Suprapubic skin (tissue), 4 donors: ENCODE data around the gene RNASE12. TPM values are rescaled to one million over a fixed set of nuclear protein-coding genes. Genes with fewer than 3 reads are reported as not detected.
"Not testable (repeated sequence)": the region's sequence is repeated elsewhere in the genome, so short reads cannot be mapped to it uniquely, and the experiment has no call there.

Source experiments
- DNase-seq, 2 donors: peaks; one replicate each; pipeline ENCODE4 v3.0.0-alpha.2; 2019; ENCODE audit warnings: low spot score in 2 of 2
- H3K27ac ChIP-seq: fragments of 200-600 bp; sonication (generic); one replicate; pipeline ENCODE4 v1.5.1; 2019
- H3K27me3 ChIP-seq: fragments of 200-600 bp; sonication (generic); one replicate; pipeline ENCODE4 v1.5.1; 2019
- H3K36me3 ChIP-seq: fragments of 200-600 bp; sonication (generic); one replicate; pipeline ENCODE4 v1.5.1; 2019
- H3K4me1 ChIP-seq: fragments of 200-600 bp; sonication (generic); one replicate; pipeline ENCODE4 v1.5.1; 2019
- H3K4me3 ChIP-seq: fragments of 200-600 bp; sonication (generic); one replicate; pipeline ENCODE4 v1.5.1; 2019; ENCODE audit warnings: mild to moderate bottlenecking
- H3K9me3 ChIP-seq: fragments of 200-600 bp; sonication (generic); one replicate; pipeline ENCODE4 v1.5.1; 2019
- EP300 ChIP-seq: sonication (generic); formaldehyde crosslinking; IDR thresholded peaks from one replicate; pipeline ENCODE4 v1.6.1; 2017; ENCODE audit warnings: antibody characterized with exemption
- POLR2A ChIP-seq, 2 donors: fragments of 450-650 bp; IDR thresholded peaks; one replicate each; pipeline ENCODE4 v1.6.1; 2017; ENCODE audit warnings: antibody characterized with exemption in 2 of 2, mild to moderate bottlenecking in 2 of 2, moderate library complexity in 2 of 2
- POLR2AphosphoS5 ChIP-seq, 3 donors: sonication (generic); formaldehyde crosslinking; IDR thresholded peaks; one replicate each; pipeline ENCODE4 v1.6.1; 2017; ENCODE audit warnings: antibody characterized with exemption in 3 of 3
- WGBS: methylation state at CpG from one replicate; pipeline ENCODE4 v1.1.5; 2018; 5-methylcytosine and 5-hydroxymethylcytosine counted together
- total RNA-seq, 4 donors: library from RNA; depleted of rRNA; stranded (reverse); fragments of >200 nt; gene quantifications; one replicate each; pipeline ENCODE4 v1.1.0, GENCODE V29; 2016
- TF ChIP-seq, protein P1 (sequence below), 2 donors: fragments of 200-600 bp in 1 of 2; fragments of 450-650 bp in 1 of 2; sonication (generic) in 1 of 2; IDR thresholded peaks; one replicate each; pipeline ENCODE4 v1.5.1; 2016 to 2019; ENCODE audit warnings: antibody characterized with exemption in 2 of 2, mild to moderate bottlenecking in 1 of 2, moderate library complexity in 1 of 2

The RNASE12 gene
- total RNA-seq, 4 donors from 2014 or later = not detected

GRCh38 chr14:20597108-20597507 is 5.9 kb upstream of the RNASE12 start:
- H3K27me3 ChIP-seq = peaks cover 3% of the 10 kb centered on the region
- no peak overlapping the region for H3K27ac ChIP-seq
- no peak overlapping the region for H3K4me3 ChIP-seq
- TF ChIP-seq EP300 (no peak), POLR2A (IDR thresholded peaks at IDR 0.05) (no peak)
- no peaks in the 10 kb centered on the region for H3K9me3 ChIP-seq
- DNase-seq = no peak
- H3K36me3 ChIP-seq = no peaks in the 10 kb centered on the region
- H3K4me1 ChIP-seq = no peaks in the 10 kb centered on the region
- 70% methylated on average over 1 of the region's 1 CpG for WGBS

- H3K9me3 ChIP-seq, H3K4me3 ChIP-seq, H3K36me3 ChIP-seq, H3K27ac ChIP-seq, H3K27me3 ChIP-seq, H3K4me1 ChIP-seq, DNase-seq: not testable (repeated sequence)
- 88% methylated on average over 3 of the region's 3 CpGs for WGBS
Observed at GRCh38 chr14:20595726-20596125, 4.5 kb upstream of the RNASE12 start.

DNA sequence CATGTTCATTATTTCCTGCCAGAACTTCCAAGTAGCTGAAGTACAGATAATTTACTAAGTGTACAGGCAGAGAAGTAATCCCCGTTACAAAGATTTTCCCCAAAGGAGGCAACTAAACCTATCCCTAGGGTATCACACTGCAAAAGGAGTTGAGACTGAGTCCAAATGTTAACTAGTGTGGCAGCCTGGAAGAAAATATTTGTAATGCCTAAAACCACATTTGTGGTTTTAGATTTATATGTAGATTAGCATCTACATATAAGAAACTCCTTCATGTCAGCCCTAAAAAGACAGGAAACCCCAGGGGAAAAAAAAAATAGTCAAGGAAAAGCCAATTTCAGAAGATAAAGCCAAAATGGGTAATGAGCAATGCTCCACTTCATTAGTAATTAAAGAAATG is 1.4 kb upstream of the RNASE12 start:
- Histone ChIP-seq H3K9me3 (no peaks in the 10 kb centered on the region), H3K4me3 (no peak overlapping the region), H3K27me3 (peaks cover 11% of the 10 kb centered on the region), H3K4me1 (no peaks in the 10 kb centered on the region), H3K36me3 (no peaks in the 10 kb centered on the region), H3K27ac (no peak overlapping the region)
- TF ChIP-seq POLR2A (IDR thresholded peaks at IDR 0.05) (no peak), POLR2AphosphoS5 (IDR thresholded peaks at IDR 0.05) (no peak)
- no peak for DNase-seq
- 38% methylated on average over 1 of the region's 1 CpG for WGBS

- DNase-seq = no peak
- TF ChIP-seq POLR2A (IDR thresholded peaks at IDR 0.05) (no peak), POLR2AphosphoS5 (IDR thresholded peaks at IDR 0.05) (no peak), EP300 (no peak)
- TF ChIP-seq, protein P1, sequence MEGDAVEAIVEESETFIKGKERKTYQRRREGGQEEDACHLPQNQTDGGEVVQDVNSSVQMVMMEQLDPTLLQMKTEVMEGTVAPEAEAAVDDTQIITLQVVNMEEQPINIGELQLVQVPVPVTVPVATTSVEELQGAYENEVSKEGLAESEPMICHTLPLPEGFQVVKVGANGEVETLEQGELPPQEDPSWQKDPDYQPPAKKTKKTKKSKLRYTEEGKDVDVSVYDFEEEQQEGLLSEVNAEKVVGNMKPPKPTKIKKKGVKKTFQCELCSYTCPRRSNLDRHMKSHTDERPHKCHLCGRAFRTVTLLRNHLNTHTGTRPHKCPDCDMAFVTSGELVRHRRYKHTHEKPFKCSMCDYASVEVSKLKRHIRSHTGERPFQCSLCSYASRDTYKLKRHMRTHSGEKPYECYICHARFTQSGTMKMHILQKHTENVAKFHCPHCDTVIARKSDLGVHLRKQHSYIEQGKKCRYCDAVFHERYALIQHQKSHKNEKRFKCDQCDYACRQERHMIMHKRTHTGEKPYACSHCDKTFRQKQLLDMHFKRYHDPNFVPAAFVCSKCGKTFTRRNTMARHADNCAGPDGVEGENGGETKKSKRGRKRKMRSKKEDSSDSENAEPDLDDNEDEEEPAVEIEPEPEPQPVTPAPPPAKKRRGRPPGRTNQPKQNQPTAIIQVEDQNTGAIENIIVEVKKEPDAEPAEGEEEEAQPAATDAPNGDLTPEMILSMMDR (IDR thresholded peaks at IDR 0.05) = no peak
- Histone ChIP-seq H3K36me3 (no peaks in the 10 kb centered on the region), H3K4me3 (no peak within 1 kb of the TSS), H3K27me3 (peaks cover 8% of the 10 kb centered on the region), H3K27ac (no peak within 1 kb of the TSS), H3K4me1 (no peaks in the 10 kb centered on the region), H3K9me3 (no peaks in the 10 kb centered on the region)
- WGBS = 88% methylated on average over 6 of the region's 6 CpGs
Observed at GRCh38 chr14:20587489-20588154, 3.6 kb downstream of the RNASE12 start, which contains the start of gene RNASE11. TSS of gene RNASE11 (minus strand) at chr14:20588001.

GRCh38 chr14:20583908-20584307 is 7.3 kb downstream of the RNASE12 start:
- H3K27me3 ChIP-seq = no peaks in the 10 kb centered on the region
- no peak overlapping the region for H3K27ac ChIP-seq
- no peak for TF ChIP-seq EP300
- no peak for TF ChIP-seq POLR2A (IDR thresholded peaks at IDR 0.05)
- no peak for TF ChIP-seq POLR2AphosphoS5 (IDR thresholded peaks at IDR 0.05)
- TF ChIP-seq, protein P1 (IDR thresholded peaks at IDR 0.05) = no peak
- H3K4me3 ChIP-seq = no peak overlapping the region
- H3K4me1 ChIP-seq = no peaks in the 10 kb centered on the region
- DNase-seq = no peak
- H3K36me3 ChIP-seq = no peaks in the 10 kb centered on the region
- no peaks in the 10 kb centered on the region for H3K9me3 ChIP-seq
- 75% methylated on average over 5 of the region's 5 CpGs for WGBS

- no peaks in the 10 kb centered on the region for H3K4me1 ChIP-seq
- no peaks in the 10 kb centered on the region for H3K27me3 ChIP-seq
- H3K27ac ChIP-seq = no peak overlapping the region
- no peak overlapping the region for H3K4me3 ChIP-seq
- DNase-seq = no peak
- no peak for TF ChIP-seq POLR2AphosphoS5 (IDR thresholded peaks at IDR 0.05)
- no peak for TF ChIP-seq EP300
- TF ChIP-seq, protein P1 (IDR thresholded peaks at IDR 0.05) = no peak
- H3K36me3 ChIP-seq = no peaks in the 10 kb centered on the region
- H3K9me3 ChIP-seq = no peaks in the 10 kb centered on the region
Observed at GRCh38 chr14:20583142-20583541, 8.0 kb downstream of the RNASE12 start.

DNA sequence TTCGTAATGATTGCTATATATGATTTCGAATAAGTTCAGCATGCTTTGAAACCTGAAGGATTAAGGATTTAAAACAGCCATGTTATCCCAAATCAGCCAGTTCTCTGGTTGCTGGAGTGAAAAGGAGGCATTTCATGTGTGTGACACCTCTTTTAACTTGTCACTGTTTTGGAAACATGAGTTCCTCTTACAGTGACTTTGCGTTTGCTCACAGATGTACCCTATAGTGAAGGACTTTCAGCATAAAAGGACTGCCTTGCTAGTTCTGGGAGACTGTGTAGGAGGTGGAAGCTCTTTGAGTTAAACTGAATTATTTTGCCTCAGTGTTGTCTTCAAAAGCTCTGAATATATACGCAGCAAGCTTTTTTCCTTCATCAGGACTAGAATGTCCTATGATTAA is 10.9 kb downstream of the RNASE12 start:
- no peak for DNase-seq
- Histone ChIP-seq H3K4me3 (no peak overlapping the region), H3K36me3 (no peaks in the 10 kb centered on the region), H3K27me3 (no peaks in the 10 kb centered on the region), H3K4me1 (no peaks in the 10 kb centered on the region), H3K9me3 (no peaks in the 10 kb centered on the region), H3K27ac (no peak overlapping the region)
- TF ChIP-seq EP300 = no peak
- TF ChIP-seq POLR2AphosphoS5 (IDR thresholded peaks at IDR 0.05) = no peak
- TF ChIP-seq, protein P1 (IDR thresholded peaks at IDR 0.05) = no peak
- TF ChIP-seq POLR2A (IDR thresholded peaks at IDR 0.05) = no peak
- WGBS = 87% methylated on average over 4 of the region's 4 CpGs
